K562 (cell line): ENCODE measurements around the gene COQ7. TPM values are rescaled to one million over a fixed set of nuclear protein-coding genes. Genes with fewer than 3 reads are reported as not detected.

Experiments
- CHD1 ChIP-seq: fragments of 200-600 bp; sonication (generic); IDR thresholded peaks from one replicate; pipeline ENCODE4 v1.6.1; 2012; ENCODE audit warnings: mild to moderate bottlenecking, moderate library complexity, low read length, inconsistent platforms
- EHMT2 ChIP-seq: fragments of 450-650 bp; IDR thresholded peaks from 2 replicates; pipeline ENCODE4 v1.6.1; 2018; ENCODE audit warnings: antibody characterized with exemption
- ELF4 ChIP-seq: fragments of 450-650 bp; formaldehyde crosslinking; IDR thresholded peaks from 2 replicates; pipeline ENCODE4 v1.4.0; 2022; ENCODE audit warnings: missing genetic modification characterization
- FOXJ2 ChIP-seq: fragments of 200-800 bp; sonication (Bioruptor generic); IDR thresholded peaks from 2 replicates; pipeline ENCODE4 v1.6.1; 2016; ENCODE audit warnings: missing genetic modification characterization, missing compliant biosample characterization
- HLTF ChIP-seq: fragments of 450-650 bp; IDR thresholded peaks from 2 replicates; pipeline ENCODE4 v1.6.1; 2016
- KLF6 ChIP-seq: fragments of 250-450 bp; sonication (Bioruptor Pico); IDR thresholded peaks from 2 replicates; pipeline ENCODE4 v1.4.0; 2020; ENCODE audit warnings: mild to moderate bottlenecking, moderate library complexity, borderline replicate concordance
- MGA ChIP-seq: fragments of 450-650 bp; IDR thresholded peaks from 2 replicates; pipeline ENCODE4 v1.6.1; 2016; ENCODE audit warnings: mild to moderate bottlenecking, moderate library complexity
- MYC ChIP-seq, 2 experiments: fragments of 250-450 bp in 1 of 2; sonication (Bioruptor Pico) in 1 of 2; IDR thresholded peaks; 2 replicates each; pipeline versions ENCODE4 v1.5.1 to v1.6.1; 2012 to 2021; ENCODE audit warnings: low read depth in 2 of 2, borderline replicate concordance in 1 of 2, improper control_type of control experiment in 1 of 2, low read length in 1 of 2, mild to moderate bottlenecking in 1 of 2, moderate library complexity in 1 of 2
- TAF7 ChIP-seq: fragments of 450-650 bp; IDR thresholded peaks from 2 replicates; pipeline ENCODE4 v1.6.1; 2016; ENCODE audit warnings: missing genetic modification characterization, missing compliant biosample characterization
- ZBTB2 ChIP-seq: fragments of 450-650 bp; IDR thresholded peaks from 2 replicates; pipeline ENCODE4 v1.6.1; 2016; ENCODE audit warnings: antibody characterized with exemption
- ZBTB5 ChIP-seq: fragments of 450-650 bp; IDR thresholded peaks from 2 replicates; pipeline ENCODE4 v1.6.1; 2017; ENCODE audit warnings: antibody characterized with exemption
- ZKSCAN8 ChIP-seq: fragments of 200-800 bp; sonication (Bioruptor generic); IDR thresholded peaks from 2 replicates; pipeline ENCODE4 v1.6.1; 2016; ENCODE audit warnings: missing genetic modification characterization, missing compliant biosample characterization
- polyA plus RNA-seq, 8 experiments: library from polyadenylated mRNA; depleted of rRNA in 4 of 8; stranded (reverse) in 5 of 8; unstranded in 3 of 8; fragments of >200 nt; fragmentation: Nextera tagmentation in 2 of 8; fragmentation: Illumina TruSeq in 1 of 8; extraction: Ambion mirVana in 2 of 8; extraction: Trizol in 1 of 8; gene quantifications; 2 replicates each; pipeline versions ENCODE4 v1.2.1 to v1.2.3, GENCODE V29; 2011 to 2014; ENCODE audit warnings: inconsistent platforms in 1 of 8, missing spikeins in 1 of 8
- total RNA-seq, 7 experiments: library from RNA; depleted of rRNA in 6 of 7; stranded (reverse); fragments of >200 nt in 6 of 7; fragmentation: Illumina TruSeq in 2 of 7; extraction: Trizol in 2 of 7; gene quantifications; 2 replicates each; pipeline versions ENCODE4 v1.2.1 to v1.2.3, GENCODE V29; 2011 to 2021; ENCODE audit warnings: low replicate concordance in 1 of 7

COQ7 gene
- total and polyA plus RNA-seq, 9 of the 15 experiments (the other 6 are each of a cell fraction or from before 2014, with no cell fraction given) = 2.3 to 26.1 (median 15.2) TPM

GRCh38 chr16:19118938-19119431 lies 51.6 kb downstream of the COQ7 start (continued):
- TF ChIP-seq ZBTB2 (peak; percentile 60; the same call in 1 of the 2 replicates), HLTF (0 out of 2 replicates have a peak, but pooled peaks have one; percentile 36), MGA (no peak; the same call in 1 of the 2 replicates), MYC (IDR thresholded peaks at IDR 0.05; ENCODE audit: low read depth, low read length) (peak; percentile 56; the same call in 1 of the 2 replicates), MYC (CRISPR knock-in tag; IDR thresholded peaks at IDR 0.05; ENCODE audit: borderline replicate concordance, low read depth) (no peak), ELF4 (peak; percentile 89; the same call in 1 of the 2 replicates), TAF7 (tag) (peak; percentile 33; the same call in 1 of the 2 replicates), FOXJ2 (tag) (no peak), ZKSCAN8 (CRISPR knock-in tag) (no peak), KLF6 (no peak), EHMT2 (peak; percentile 78; the same call in 1 of the 2 replicates), CHD1 (peak; percentile 41), ZBTB5 (0 out of 2 replicates have a peak, but pooled peaks have one; percentile 15)
